ENCODE data around the gene CRIP3. TPM values are rescaled to one million over a fixed set of nuclear protein-coding genes. Genes with fewer than 3 reads are reported as not detected.
"Not testable (repeated sequence)": the region's sequence is repeated elsewhere in the genome, so short reads cannot be mapped to it uniquely, and the experiment has no call there.

Gene CRIP3
- total and polyA plus RNA-seq, 10 of the 15 experiments (the other 5 are each of a cell fraction or from before 2014, with no cell fraction given): 1.5 to 9.2 (median 2.2) TPM

GRCh38 chr6:43355862-43356590 lies 47.4 kb upstream of the CRIP3 start:
- no peak overlapping the region for H2AFZ ChIP-seq (ENCODE audit: control insufficient read depth, low read depth, low read length)
- no TSS peak for BruUV-seq (replicated peaks)
- peaks cover 2% of the 10 kb centered on the region for H3K4me1 ChIP-seq (ENCODE audit: control insufficient read depth, insufficient read depth, low read length)
- ChIA-PET RAD21 (ENCODE audit: unreplicated experiment) (interaction anchor here (0.6 to 16.8 kb wide), 19 partner anchors 17 to 182 kb away, joined by 3 to 311 read pairs (median 4); partner anchors contain the start of gene CRIP3), POLR2A (interaction anchor here (0.5 to 1.8 kb wide), 6 partner anchors 9 to 101 kb away, joined by 3 to 9 read pairs (median 4); no protein-coding TSS in a partner anchor), CTCF (interaction anchor here (0.6 to 12.1 kb wide), 27 partner anchors 9 to 183 kb away, joined by 3 to 118 read pairs (median 5); partner anchors contain the start of genes CRIP3 and ZNF318), SMC1A (ENCODE audit: uncharacterized antibody, unreplicated experiment) (interaction anchor here (0.8 to 18.8 kb wide), 13 partner anchors 10 to 152 kb away, joined by 3 to 616 read pairs (median 8); partner anchors contain the start of gene CRIP3)
- H3K27me3 ChIP-seq (replicated peaks in 1 of 2; ENCODE audit: control insufficient read depth in 2 of 2, insufficient read depth in 2 of 2, low read length in 1 of 2): no peaks in the 10 kb centered on the region
- in situ Hi-C loops (cut with MboI): no loop called here
- TF ChIP-seq RAD21 (IDR thresholded peaks at IDR 0.05; ENCODE audit: insufficient read depth, low read depth, low read length) (peak; percentile 52), CTCF (IDR thresholded peaks at IDR 0.05 in 2 of 3, conservative IDR thresholded peaks at IDR 0.05 in 1 of 3; ENCODE audit: control insufficient read depth in 2 of 3, extremely low read depth in 1 of 3, insufficient read depth in 1 of 3, low read depth in 3 of 3, low read length in 3 of 3) (peak; percentile 26 to 55 (median 48); a peak in 4 of 6 replicates), ZBTB11 (CRISPR knock-in tag; IDR thresholded peaks at IDR 0.05) (no peak), SMC3 (IDR thresholded peaks at IDR 0.05; ENCODE audit: borderline replicate concordance, low read length) (peak; percentile 36; the same call in 1 of the 2 replicates), SUZ12 (IDR thresholded peaks at IDR 0.05; ENCODE audit: unreplicated experiment) (no peak)
- H3K79me2 ChIP-seq (ENCODE audit: control insufficient read depth, insufficient read depth, low read length): peaks cover 74% of the 10 kb centered on the region
- H3K36me3 ChIP-seq (ENCODE audit: control insufficient read depth in 2 of 2, insufficient read depth in 2 of 2, low read length in 1 of 2): peaks cover 18 to 50% of the 10 kb centered on the region in 2 experiments
- no peak overlapping the region for H3K9ac ChIP-seq (ENCODE audit: control insufficient read depth, insufficient read depth, low read length)
- ATAC-seq (peak; percentile 81), FAIRE-seq (no peak), DNase-seq (ENCODE audit: low read depth, low spot score) (no peak)
- WGBS (ENCODE audit: insufficient coverage, insufficient replicate concordance, low lambda C conversion rate, missing lambda C conversion rate): 100% methylated on average over 2 of the region's 2 CpGs
- H4K20me1 ChIP-seq (ENCODE audit: control insufficient read depth, insufficient read depth): 0 out of 2 replicates have a peak, but pooled peaks cover 3% of the 10 kb centered on the region
- H3K4me2 ChIP-seq (ENCODE audit: control insufficient read depth, insufficient read depth): no peak overlapping the region
- no peak overlapping the region for H3K27ac ChIP-seq (ENCODE audit: control insufficient read depth, insufficient read depth)
- H3K9me3 ChIP-seq (replicated peaks; ENCODE audit: control insufficient read depth, insufficient read depth, low read length): no peaks in the 10 kb centered on the region
- H3K4me3 ChIP-seq: no peak overlapping the region
- intact Hi-C loops (cut with micrococcal nuclease; ENCODE audit: unreplicated experiment): loop anchor here (1.0 kb wide), 1 partner anchor 93 kb away; no protein-coding TSS in a partner anchor

GRCh38 chr6:43351951-43352350 lies 43.3 kb upstream of the CRIP3 start:
- H3K9ac ChIP-seq (ENCODE audit: control insufficient read depth, insufficient read depth, low read length); H3K27me3 ChIP-seq (replicated peaks in 1 of 2; ENCODE audit: control insufficient read depth in 2 of 2, insufficient read depth in 2 of 2, low read length in 1 of 2); FAIRE-seq; H3K9me3 ChIP-seq (replicated peaks; ENCODE audit: control insufficient read depth, insufficient read depth, low read length); H3K4me3 ChIP-seq; H4K20me1 ChIP-seq (ENCODE audit: control insufficient read depth, insufficient read depth); ATAC-seq; H3K4me2 ChIP-seq (ENCODE audit: control insufficient read depth, insufficient read depth); DNase-seq (ENCODE audit: low read depth, low spot score); POLR2A ChIA-PET; BruUV-seq (replicated peaks); H3K27ac ChIP-seq (ENCODE audit: control insufficient read depth, insufficient read depth); intact Hi-C loops (cut with micrococcal nuclease; ENCODE audit: unreplicated experiment); H2AFZ ChIP-seq (ENCODE audit: control insufficient read depth, low read depth, low read length); in situ Hi-C loops (cut with MboI): not testable (repeated sequence)
- 98% methylated on average over 4 of the region's 5 CpGs for WGBS (ENCODE audit: insufficient coverage, insufficient replicate concordance, low lambda C conversion rate, missing lambda C conversion rate)
- peaks cover 13 to 63% of the 10 kb centered on the region in 2 experiments for H3K36me3 ChIP-seq (ENCODE audit: control insufficient read depth in 2 of 2, insufficient read depth in 2 of 2, low read length in 1 of 2)
- ChIA-PET SMC1A (ENCODE audit: uncharacterized antibody, unreplicated experiment) (interaction anchor here (0.9 to 1.5 kb wide), 2 partner anchors 9 to 11 kb away, joined by 3 to 9 read pairs; no protein-coding TSS in a partner anchor), RAD21 (ENCODE audit: unreplicated experiment) (interaction anchor here (0.6 to 1.0 kb wide), 3 partner anchors 10 to 46 kb away, joined by 3 read pairs; no protein-coding TSS in a partner anchor), CTCF (interaction anchor here (1.5 kb wide), 1 partner anchor 8 kb away, joined by 4 read pairs; no protein-coding TSS in a partner anchor)
- peaks cover 16% of the 10 kb centered on the region for H3K4me1 ChIP-seq (ENCODE audit: control insufficient read depth, insufficient read depth, low read length)
- H3K79me2 ChIP-seq (ENCODE audit: control insufficient read depth, insufficient read depth, low read length): peaks cover 61% of the 10 kb centered on the region
